Loucy (cell line): ENCODE measurements around the gene IQCC.

Experiments used
- H2AFZ ChIP-seq: fragments of 200-600 bp; sonication (generic); 2 replicates; pipeline ENCODE4 v1.6.0; 2016; ENCODE audit warnings: antibody characterized with exemption, mild to moderate bottlenecking, low read length, moderate library complexity
- H3F3A ChIP-seq: fragments of 200-600 bp; 2 replicates; pipeline ENCODE4 v1.6.0; 2016; ENCODE audit warnings: antibody characterized with exemption, low read depth, mild to moderate bottlenecking
- H3K27me3 ChIP-seq: fragments of 200-600 bp; sonication (generic); 2 replicates; pipeline ENCODE4 v1.6.1; 2014; ENCODE audit warnings: low read length, mild to moderate bottlenecking; ENCODE audit not compliant: insufficient read depth, poor library complexity, severe bottlenecking
- H3K36me3 ChIP-seq: fragments of 200-600 bp; sonication (generic); 2 replicates; pipeline ENCODE4 v1.6.1; 2016; ENCODE audit warnings: low read length; ENCODE audit not compliant: insufficient read depth
- H3K4me1 ChIP-seq: fragments of 200-600 bp; sonication (generic); 2 replicates; pipeline ENCODE4 v1.5.1; 2014; ENCODE audit warnings: low read length, mild to moderate bottlenecking; ENCODE audit not compliant: insufficient read depth, poor library complexity, severe bottlenecking
- H3K4me2 ChIP-seq: fragments of 200-600 bp; sonication (generic); 2 replicates; pipeline ENCODE4 v1.6.0; 2014; ENCODE audit warnings: antibody characterized with exemption, low read length, low read depth, mild to moderate bottlenecking; ENCODE audit not compliant: poor library complexity, severe bottlenecking
- H3K4me3 ChIP-seq: fragments of 200-600 bp; sonication (generic); 2 replicates; pipeline ENCODE4 v1.5.1; 2014; ENCODE audit warnings: low read length, mild to moderate bottlenecking, mixed read lengths; ENCODE audit not compliant: poor library complexity, severe bottlenecking
- H3K79me2 ChIP-seq: fragments of 200-600 bp; sonication (generic); 2 replicates; pipeline ENCODE4 v1.6.1; 2014; ENCODE audit warnings: low read length; ENCODE audit not compliant: insufficient read depth
- H3K9ac ChIP-seq: fragments of 200-600 bp; sonication (generic); 2 replicates; pipeline ENCODE4 v1.6.0; 2014; ENCODE audit warnings: mild to moderate bottlenecking, low read depth, low read length, moderate library complexity; ENCODE audit not compliant: poor library complexity, severe bottlenecking
- H3K9me2 ChIP-seq: fragments of 200-600 bp; sonication (generic); replicated peaks from 2 replicates; pipeline ENCODE4 v1.6.1; 2016; ENCODE audit warnings: low read depth, low read length, mixed read lengths
- H3K9me3 ChIP-seq: fragments of 200-600 bp; sonication (generic); 2 replicates; pipeline ENCODE4 v1.6.1; 2014; ENCODE audit warnings: mild to moderate bottlenecking, antibody characterized with exemption, low read length, low read depth; ENCODE audit not compliant: insufficient read depth
- H4K20me1 ChIP-seq: fragments of 200-600 bp; sonication (generic); 2 replicates; pipeline ENCODE4 v1.6.0; 2014; ENCODE audit warnings: antibody characterized with exemption, low read length, mild to moderate bottlenecking; ENCODE audit not compliant: insufficient read depth, poor library complexity, severe bottlenecking
- CTCF ChIP-seq: fragments of 200-600 bp; sonication (generic); conservative IDR thresholded peaks from 2 replicates; pipeline ENCODE4 v1.5.1; 2014; ENCODE audit warnings: mild to moderate bottlenecking, antibody characterized with exemption, low read length
- EZH2phosphoT487 ChIP-seq: fragments of 200-600 bp; IDR thresholded peaks from 2 replicates; pipeline ENCODE4 v1.6.1; 2018; ENCODE audit warnings: antibody characterized with exemption, mild to moderate bottlenecking, moderate library complexity, borderline replicate concordance

The IQCC gene

GRCh38 chr1:32239337-32239736 is 33.9 kb downstream of the IQCC start:
- no peaks in the 10 kb centered on the region for H3F3A ChIP-seq
- no peak overlapping the region for H3K4me3 ChIP-seq
- H2AFZ ChIP-seq: 0 out of 2 replicates have a peak overlapping the region, but pooled peaks have one; percentile 15
- no peaks in the 10 kb centered on the region for H3K27me3 ChIP-seq
- H4K20me1 ChIP-seq: no peaks in the 10 kb centered on the region
- no peaks in the 10 kb centered on the region for H3K79me2 ChIP-seq
- no peak overlapping the region for H3K4me2 ChIP-seq
- H3K36me3 ChIP-seq: no peaks in the 10 kb centered on the region
- no peaks in the 10 kb centered on the region for H3K4me1 ChIP-seq
- H3K9ac ChIP-seq: no peak overlapping the region
- no peaks in the 10 kb centered on the region for H3K9me2 ChIP-seq
- TF ChIP-seq CTCF: no peak
- TF ChIP-seq EZH2phosphoT487: no peak
- H3K9me3 ChIP-seq: no peaks in the 10 kb centered on the region

GRCh38 chr1:32239790-32240139 is 34.3 kb downstream of the IQCC start:
- peak overlapping the region; percentile 82; the same call in 1 of the 2 replicates for H2AFZ ChIP-seq
- H3K4me2 ChIP-seq: peak overlapping the region; percentile 76
- no peaks in the 10 kb centered on the region for H3K9me2 ChIP-seq
- H3K9me3 ChIP-seq: no peaks in the 10 kb centered on the region
- H3K79me2 ChIP-seq: no peaks in the 10 kb centered on the region
- no peaks in the 10 kb centered on the region for H3K36me3 ChIP-seq
- peak overlapping the region; percentile 55 for H3K9ac ChIP-seq
- no peaks in the 10 kb centered on the region for H3F3A ChIP-seq
- no peaks in the 10 kb centered on the region for H3K27me3 ChIP-seq
- no peaks in the 10 kb centered on the region for H4K20me1 ChIP-seq
- H3K4me3 ChIP-seq: peak overlapping the region; percentile 69
- TF ChIP-seq EZH2phosphoT487 (no peak), CTCF (no peak)
- no peaks in the 10 kb centered on the region for H3K4me1 ChIP-seq

- Histone ChIP-seq H3K9me3 (no peaks in the 10 kb centered on the region), H3K27me3 (no peaks in the 10 kb centered on the region), H3K4me3 (peak overlapping the region; percentile 69), H3K4me1 (no peaks in the 10 kb centered on the region), H4K20me1 (no peaks in the 10 kb centered on the region), H3F3A (no peaks in the 10 kb centered on the region), H3K79me2 (no peaks in the 10 kb centered on the region), H3K9me2 (no peaks in the 10 kb centered on the region), H3K9ac (peak overlapping the region; percentile 55), H3K36me3 (no peaks in the 10 kb centered on the region), H3K4me2 (peak overlapping the region; percentile 76), H2AFZ (peak overlapping the region; percentile 82)
- TF ChIP-seq EZH2phosphoT487 (no peak), CTCF (peak; percentile 21; the same call in 1 of the 2 replicates)
Observed at GRCh38 chr1:32240140-32240951, 34.9 kb downstream of the IQCC start.
